Peyer's patch (tissue), 4 donors: Measurements from ENCODE around the gene TMPRSS11F.

Source experiments
- CTCF ChIP-seq, 6 experiments: fragments of 450-650 bp in 4 of 6; fragments of 200-600 bp in 2 of 6; sonication (generic) in 1 of 6; IDR thresholded peaks; one replicate each; pipeline ENCODE4 v1.5.1; 2017 to 2019; ENCODE audit warnings: antibody characterized with exemption in 6 of 6, mild to moderate bottlenecking in 3 of 6, moderate library complexity in 1 of 6
- POLR2A ChIP-seq, 2 donors: fragments of 450-650 bp; IDR thresholded peaks; one replicate each; pipeline ENCODE4 v1.5.1; 2017; ENCODE audit warnings: antibody characterized with exemption in 2 of 2, mild to moderate bottlenecking in 2 of 2, moderate library complexity in 2 of 2

- TF ChIP-seq CTCF (IDR thresholded peaks at IDR 0.05) = no peak
- no peak for TF ChIP-seq POLR2A (IDR thresholded peaks at IDR 0.05)
Measured at GRCh38 chr4:68176500-68176899, 46.8 kb upstream of the TMPRSS11F start.
